Stimulated activated CD4-positive, alpha-beta T cell treated with anti-CD3 and anti-CD28 coated beads, TNF-alpha, amount 100 ng/mL, for 1 hour (primary cell): ENCODE measurements around the gene NREP.
A peak's percentile ranks its signal among the peaks of the same experiment; 100 is the strongest.

Experiments used
- DNase-seq, 3 donors: peaks; one replicate each; pipeline ENCODE4 v3.0.0-alpha.2; 2020; ENCODE audit warnings: low read depth in 3 of 3, low spot score in 1 of 3

Gene NREP

DNA sequence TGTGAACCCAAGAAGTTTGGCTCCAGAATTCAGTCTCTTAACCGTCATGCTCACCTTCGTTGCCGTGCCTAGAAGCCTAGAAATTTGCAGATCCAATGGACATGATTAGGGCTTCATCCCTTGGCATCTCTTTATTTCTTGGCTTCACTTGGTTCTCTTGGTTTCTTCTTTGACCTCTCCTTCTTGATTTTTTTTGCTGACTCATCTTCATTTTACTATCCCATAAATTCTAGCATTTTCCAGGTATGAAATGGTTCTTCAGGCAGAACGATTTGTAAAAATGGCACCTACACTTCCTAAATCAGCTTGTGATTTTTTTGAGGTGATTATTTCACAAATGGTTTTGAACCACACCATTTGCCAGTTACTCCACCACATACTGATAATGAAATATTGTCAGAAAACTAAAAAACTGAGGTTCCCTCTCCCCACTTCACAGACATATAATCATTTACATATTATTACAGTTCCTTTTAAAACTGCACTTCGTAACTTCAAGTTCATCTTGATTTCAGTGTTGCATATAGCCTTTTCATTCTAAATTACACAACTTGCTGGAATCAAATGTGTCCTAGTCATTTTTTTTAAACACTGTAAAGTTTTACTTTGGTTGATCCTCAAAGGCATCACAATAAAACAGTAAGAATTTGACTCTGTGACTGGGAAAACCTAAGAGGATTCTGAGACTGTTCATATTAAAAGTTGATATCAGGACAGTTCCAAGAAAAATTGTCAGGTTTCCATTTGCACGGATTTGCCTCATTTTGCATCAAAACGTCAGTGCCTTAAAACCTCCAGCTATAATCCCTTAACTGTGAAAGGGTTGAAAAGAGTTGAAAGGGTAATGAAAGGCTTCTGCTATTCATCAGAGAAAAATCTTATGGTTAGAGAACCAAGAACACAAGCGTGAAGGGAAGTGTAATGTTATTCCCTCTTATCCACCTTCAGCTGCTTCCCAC is 8.9 kb upstream of the NREP start:
- no peak for DNase-seq

DNA sequence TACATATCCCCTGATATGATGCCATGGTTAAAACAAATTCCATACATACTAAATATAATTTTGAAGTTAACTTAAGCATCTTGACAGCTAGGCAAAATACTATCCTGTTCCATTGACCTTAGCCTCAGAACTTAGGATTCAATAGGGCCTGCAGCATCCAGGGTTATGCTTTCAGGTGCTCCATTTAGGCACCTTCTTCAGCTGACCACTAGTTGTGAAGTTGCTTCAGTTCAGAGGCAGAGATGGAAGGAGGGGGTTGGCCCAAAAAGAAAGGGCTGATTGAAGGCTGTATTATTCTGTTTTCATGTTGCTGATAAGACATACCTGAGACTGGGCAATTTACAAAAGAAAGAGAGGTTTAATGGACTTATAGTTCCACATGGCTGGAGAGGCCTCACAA is 7.0 kb upstream of the NREP start:
- no peak for DNase-seq

DNA sequence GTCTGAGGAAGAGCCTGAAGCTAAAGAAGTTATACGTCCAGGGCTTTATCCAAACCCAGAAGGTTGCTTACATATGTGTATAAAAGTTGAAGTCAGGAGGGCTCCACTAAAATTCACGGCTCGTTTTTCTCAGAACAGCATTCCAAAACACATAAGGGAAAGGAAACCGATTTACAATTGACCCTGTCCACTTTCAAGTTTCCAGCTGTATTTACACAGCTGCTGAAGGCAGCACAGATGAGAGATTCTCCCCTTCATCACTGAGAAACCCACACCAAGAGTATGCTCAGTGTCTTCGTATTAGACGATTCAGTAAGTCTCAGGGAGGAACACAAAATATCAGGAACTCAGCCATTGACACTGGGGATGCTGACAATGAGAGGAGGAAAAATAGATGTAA is 5.9 kb upstream of the NREP start:
- DNase-seq: no peak

DNA sequence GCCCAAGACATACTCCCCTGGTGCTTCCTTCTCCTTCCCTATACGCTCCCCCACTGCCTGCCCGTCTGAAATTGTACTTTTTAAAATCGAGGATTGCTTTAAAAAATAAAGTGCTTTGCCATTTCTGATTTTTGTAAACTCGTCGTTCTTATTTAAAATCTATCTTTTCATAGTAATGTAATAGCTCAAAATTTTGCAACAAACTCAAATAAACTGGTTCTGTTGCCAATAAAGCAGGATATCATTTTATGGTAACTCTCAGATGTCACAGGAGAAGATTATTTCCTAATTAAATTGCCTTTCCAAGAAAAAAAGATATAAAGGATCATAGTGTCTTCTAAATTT is 1.3 kb upstream of the NREP start:
- DNase-seq: no peak

DNA sequence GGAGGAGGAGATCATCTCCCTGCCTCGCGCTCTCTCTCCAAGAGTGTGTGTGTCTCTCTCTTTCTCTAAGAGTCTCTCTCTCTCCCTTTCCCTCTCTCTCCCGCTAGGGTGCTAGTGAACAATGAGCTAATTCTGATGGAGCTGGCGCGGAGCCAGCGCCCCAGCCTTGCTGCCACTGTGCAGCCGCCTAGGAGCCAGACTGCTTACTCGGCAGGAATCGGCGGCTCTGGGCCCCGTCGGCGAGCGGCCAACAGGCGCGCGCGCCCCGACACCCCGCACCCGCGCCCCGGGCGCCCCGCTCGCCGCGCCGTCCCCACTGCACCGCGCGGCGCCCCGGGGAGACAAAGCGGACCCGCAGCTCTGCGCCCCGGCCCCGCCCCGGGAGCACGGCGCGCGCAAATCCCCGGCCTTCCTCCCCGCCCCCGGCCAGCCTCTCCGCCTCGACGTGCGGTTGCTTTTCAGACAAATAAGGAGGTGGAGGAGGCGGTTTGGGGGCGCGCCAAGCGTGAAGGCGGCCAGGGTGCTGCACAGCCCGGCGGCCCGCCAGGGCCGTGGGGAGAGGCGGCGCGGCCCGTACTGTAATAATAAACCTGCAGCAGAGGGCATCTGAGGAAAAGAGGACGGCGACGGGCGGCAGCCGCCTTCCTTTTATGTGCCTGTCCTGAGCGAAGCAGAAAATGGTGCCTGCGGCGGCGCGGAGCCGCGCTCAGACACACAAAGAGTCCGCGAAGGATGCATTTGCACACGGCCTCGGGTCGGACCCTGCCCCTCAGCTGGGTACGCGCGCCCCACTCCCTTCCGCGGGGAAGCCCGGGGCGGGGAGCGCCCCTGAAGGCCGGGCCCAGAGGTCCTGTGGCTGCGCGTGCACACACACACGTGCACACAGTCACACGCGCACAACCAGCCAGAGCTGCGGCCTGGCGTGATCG is 625 bp upstream of the NREP start:
- DNase-seq: peak; percentile 10 to 59 (median 48)

DNA sequence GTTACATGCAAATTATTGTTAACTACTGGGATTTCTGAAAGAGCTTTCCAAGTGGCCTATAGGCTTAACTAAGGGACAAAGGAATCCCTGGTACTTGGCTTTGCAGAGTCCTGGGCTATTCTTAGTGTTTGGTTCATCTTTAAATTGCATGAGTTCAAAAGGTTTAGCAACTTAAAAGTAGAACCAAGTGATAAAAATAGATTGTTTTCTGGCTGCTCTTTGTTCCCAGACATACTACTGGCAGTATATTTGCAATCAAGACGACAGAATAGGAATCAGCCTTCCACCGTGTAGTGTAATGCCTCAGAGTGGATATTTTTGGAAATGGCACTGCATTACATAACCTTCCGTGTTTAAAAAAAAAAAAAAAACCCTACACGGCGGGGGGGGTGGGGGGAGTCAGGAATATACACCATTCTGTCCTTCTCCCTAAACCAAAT is 1.0 kb downstream of the NREP start:
- DNase-seq: no peak

DNA sequence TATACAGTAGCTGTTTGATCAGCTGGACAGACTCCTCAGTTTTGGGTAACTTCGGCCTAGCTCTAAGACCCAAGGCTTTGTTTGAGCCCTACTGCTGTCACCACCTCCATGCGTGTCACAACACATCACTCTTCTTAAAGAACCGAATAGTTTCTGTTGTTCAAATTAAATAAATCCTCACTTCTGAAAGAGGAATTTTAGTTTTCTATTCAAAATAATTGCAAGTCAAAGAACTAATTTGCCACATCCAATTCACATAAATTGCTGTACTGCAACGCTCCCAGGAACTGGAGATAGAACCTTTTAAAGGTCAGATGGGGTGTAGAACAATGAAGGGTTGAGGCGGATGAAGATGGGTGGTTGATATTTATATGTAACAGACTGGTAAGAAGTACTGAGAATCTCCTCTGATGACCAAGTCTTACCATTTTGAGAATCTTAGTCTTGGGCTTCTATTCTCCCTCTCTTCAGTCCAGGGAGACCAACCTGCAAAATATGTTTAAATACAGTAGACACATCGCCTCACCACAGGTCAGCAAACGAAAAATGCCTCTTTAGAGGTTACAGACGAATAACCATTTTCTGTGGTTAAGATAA is 1.6 kb downstream of the NREP start:
- DNase-seq: no peak

DNA sequence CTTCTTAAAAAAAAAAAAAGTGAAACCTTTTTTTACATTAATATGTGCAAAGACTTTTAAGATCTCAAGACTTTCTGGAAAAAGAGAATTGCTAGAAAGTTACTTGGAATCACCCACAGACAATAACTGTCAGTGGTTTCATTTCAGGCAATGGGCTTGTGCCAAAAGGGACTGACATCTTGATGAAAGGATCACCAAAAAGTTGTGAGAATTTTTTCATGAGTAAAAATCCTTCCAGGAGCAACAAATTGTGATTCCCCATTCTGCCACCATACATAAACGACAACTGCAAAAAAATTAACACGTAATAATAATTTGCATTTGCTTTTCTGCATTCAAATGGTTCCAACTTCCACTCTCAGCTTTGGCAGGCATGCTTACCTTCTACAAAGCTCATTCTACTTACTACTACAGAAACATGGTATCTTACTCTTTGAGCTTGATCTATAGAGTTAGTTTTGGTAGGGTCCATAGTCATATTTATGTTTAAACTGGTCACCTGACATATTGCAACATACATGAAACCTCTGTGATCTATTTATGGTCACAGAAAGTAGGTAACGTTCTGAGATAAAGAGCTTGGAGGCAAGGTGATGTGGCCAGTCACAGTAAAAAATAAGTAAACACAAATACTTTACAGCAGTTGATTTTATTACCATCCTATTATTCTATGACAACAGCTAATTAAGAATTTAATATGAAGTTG is 3.0 kb downstream of the NREP start:
- DNase-seq: no peak

DNA sequence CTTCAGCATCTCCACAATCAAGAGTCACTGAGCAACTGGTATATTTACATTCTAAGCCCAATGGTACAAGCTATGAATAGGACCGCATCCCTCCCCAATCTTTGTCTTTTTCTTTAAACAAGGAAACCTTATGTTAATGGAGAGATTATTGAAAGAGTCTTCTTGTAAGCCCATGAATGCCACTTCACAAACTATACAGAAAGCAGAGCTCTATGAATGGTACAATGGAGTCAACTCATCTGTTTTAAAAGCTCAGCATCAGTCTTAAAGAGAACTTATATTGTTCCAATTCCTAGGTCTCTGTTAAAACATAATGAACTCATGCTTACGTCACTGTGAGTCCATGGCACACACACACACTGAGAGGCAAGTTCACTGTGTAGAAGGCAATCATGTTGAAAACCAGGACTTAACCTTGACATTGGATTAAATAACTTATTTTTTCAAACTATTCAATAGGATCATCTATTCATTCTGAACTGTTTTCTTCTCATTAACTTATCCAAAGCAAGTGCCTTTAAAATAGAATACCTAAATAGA is 4.5 kb downstream of the NREP start:
- no peak for DNase-seq

DNA sequence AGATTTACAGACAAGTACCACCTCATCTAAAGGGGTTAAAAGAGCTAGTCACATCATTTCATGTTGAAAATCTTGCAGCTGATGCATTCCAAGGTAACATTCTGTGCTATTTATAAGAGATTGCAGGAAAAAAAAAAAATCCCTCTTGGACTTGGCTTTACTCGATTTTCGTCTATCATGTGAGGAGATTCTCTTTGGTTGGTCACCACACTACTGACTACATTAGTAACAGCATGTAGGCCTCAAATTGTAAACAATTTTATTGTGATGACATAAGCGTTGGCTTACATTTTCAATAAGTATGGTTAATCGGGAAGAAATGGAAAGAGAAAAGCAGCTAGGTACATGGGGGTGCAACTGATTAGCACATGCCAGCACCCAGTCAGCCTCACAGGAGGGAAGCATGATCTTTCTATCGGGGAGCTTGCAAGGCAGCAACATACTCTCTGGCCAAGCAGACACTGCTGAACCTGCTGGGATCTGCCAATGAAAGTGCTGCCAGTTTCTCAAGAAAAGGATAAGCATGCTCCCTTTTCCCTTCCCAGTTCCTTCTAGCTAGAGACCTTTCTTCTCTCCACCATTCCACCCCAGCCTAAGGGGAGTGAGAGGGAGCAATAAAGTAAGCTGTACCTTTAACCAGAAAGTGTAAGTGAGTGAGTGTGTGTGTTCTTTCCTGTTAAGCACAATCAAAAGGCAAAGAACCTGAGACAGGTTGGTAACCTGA is 7.5 kb downstream of the NREP start:
- no peak for DNase-seq

DNA sequence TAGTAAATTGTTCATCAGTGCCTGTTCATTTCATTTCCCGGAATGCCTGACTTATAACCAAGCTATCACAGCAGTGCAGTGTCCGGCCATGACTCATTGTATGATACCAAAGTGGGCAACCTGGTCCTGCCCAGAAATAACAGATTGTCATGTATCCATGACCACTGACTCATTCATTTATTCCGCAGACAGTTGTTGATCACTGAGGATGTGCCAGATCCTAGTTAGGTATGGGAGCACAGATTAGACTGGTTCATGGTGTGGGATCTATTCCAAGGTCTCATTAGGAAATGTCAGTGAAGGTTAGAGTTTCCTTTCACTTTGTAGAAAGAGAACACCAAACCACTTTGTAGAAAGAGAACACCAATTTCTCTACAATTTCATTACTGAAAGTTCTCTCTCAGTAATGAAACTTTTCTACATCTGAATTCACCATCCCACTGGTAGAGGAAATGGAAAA is 8.7 kb downstream of the NREP start:
- DNase-seq: no peak

DNA sequence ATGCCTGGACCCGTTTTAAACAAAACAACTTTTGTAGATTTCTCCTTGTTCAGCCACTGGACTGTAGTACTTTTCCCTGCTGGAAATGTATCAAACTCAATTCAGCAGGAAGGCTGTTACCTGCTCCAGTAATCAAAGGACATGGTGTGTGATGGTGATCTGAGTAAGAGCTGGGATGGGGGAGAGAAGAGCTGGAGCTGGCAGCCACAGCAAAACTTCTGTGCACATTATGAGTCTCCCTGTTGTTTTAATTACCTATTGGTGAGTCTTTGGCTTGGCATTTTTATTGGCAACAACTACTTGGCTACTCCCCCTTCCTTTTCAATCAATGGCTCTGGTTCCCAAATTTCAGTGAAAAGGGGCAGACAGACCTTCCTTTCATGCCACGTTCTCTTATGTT is 9.7 kb downstream of the NREP start:
- no peak for DNase-seq

DNA sequence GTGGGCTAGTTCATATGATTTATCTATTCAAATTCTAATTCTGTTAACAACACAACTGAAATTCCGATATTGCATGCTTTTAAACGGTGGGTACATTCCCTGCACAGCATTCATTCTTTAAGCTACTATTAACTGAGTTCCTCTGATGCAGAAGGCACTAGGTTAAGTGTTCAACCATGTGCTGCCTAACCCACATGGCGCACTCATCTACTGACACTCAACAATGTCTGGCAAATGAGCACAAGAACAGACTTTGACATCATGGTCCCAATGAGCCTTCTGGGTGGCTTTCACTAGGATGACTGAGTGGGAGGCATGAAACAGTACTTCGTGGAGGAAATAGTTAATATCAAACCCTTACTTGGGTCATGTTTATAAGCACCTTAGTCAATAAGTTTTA is 10.2 kb downstream of the NREP start:
- no peak for DNase-seq

DNA sequence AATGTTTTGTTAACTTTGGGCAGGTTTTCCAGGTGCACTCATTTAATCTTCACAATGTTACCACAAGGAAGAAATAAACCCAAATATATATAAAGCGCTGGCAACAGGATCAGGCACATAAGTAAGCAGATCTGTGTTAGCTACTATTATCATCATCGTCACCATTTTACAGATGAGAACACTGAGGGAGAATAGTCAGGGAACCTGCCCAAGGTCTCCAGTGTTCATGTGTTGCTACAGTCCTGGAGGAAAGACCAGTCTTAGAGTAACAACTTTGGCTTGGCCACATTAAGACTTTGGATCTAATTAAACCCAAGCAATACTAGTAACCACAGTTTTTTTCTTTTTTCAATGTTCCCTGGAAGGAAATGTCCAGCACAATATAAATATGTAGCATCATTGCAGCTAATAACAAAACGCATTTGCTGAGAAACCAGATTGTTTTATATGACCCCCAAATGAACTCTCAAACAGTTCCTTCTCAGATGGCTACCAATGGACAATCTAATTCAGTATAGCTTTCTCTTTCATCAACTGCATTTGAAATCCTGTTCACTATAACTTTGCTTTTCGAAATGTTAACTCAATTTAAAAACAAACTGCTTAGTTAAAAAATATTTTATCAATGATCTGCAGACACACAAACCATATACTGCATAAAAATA is 11.8 kb downstream of the NREP start:
- DNase-seq: no peak

DNA sequence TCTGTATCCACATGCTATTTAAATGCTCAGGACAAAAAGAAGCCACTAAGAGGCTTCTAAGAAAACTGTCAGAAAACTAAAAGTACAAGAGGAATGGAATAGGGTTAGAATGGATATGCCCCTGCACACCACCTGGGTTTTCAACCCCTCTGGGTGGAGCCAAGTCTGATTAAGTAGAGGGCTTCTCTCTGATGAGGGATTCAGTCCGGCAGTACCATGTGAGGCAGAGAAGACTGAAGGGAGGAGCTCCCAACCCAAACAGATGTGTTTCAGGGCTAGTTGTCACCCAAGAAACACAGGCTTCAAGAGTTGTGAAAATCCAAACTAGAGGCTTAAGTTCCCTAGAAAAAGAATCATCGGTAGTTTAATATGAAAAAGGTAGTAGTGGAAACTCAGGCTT is 12.5 kb downstream of the NREP start:
- DNase-seq: no peak

DNA sequence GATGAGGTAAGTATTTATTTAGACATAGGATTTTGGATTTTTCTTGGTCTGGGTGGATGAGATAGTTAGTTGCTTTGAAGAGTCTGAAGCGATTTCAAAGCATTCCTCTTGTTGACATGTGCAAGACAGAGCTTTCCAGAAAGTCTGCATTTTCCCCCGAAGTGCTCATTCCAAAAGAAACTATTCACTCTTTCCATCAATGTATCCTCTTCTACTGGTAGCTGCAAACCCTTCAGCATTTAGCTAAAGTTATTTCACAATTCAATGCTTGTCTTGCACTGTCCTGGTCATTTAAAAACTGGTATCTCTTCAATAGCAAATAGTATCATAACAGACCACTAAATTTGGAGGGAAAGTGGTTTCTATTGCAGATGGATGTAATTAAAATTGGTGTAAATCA is 13.0 kb downstream of the NREP start:
- no peak for DNase-seq

DNA sequence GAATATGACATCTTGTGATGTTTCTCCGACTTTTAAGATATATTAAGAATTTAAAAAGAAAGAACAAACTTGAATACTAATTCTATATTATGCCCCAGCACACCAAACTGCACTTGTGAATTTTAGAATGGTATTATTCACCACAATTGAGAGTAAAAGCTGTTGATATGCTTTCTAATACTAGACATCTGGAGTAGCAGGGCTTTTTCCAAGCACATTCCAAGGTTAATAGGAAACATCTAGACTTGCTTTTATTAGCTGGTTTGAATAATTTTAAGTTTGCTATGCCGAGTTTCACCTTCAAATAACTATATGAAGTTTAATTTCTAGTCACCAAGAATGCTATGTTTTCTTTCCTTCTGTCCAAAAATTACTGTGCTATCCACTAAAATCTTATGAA is 13.5 kb downstream of the NREP start:
- DNase-seq: no peak

DNA sequence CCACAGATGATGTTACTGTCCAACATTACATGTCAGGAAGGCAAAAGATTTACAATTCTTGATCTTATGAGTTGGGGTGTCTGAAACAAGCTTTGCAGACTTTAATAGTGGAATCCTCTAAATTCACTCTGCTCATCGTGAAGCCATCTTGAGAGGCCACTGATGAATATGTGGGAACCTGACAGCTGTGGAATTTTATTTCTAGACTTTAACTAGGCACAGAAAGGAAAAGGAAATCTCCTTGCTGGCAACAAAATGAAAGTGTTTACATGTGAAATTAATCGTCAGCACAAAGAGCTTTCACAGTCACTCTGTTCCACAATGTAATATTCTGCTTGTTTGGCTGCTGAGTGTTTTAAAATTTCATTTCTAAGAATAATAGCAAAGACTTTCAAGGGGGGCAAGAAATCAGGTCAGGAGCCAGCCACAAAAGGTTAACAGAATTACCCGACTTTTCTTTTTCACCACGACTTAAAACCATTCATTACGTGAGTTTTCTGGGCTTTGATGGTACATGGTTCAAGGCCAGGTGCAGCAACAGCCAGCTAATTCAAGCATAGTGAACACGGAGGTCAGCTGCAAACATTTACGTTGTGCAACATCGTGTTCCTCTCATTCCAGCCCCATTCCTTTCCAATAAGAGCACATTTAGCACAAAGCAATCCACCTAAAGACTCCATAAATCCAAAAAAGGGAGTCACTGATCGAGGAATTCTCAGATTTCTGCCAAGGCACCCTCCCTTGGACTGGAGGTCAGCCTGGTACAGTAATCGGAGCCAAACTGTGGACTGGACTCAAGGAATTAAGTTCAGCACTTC is 14.6 kb downstream of the NREP start:
- no peak for DNase-seq

DNA sequence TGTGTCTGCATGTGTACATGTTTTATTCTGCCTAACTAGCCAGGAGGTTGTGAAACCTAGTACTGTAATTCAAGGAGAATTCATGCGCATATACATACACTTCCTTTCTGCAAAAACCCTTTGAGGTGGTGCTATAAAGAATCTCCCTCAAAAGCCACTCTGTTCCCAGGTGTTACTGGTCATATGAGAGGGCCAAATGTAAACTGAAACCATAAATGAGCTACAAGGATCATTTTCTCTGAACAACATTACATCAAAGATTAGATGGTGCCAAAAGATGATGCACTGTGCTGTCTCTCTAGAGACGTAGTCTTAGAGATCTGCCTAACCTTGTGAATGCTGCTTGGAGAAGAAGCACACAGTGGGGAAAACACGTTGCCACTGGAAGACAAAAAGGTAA is 15.7 kb downstream of the NREP start:
- no peak for DNase-seq
